GM12864 (cell line): Measurements from ENCODE around the gene GSG1L.

ENCODE experiments used
- DNase-seq: peaks from one replicate; pipeline ENCODE4 v3.0.0-alpha.2; 2011; ENCODE audit warnings: low read depth
- H3K4me3 ChIP-seq: 2 replicates; pipeline ENCODE4 v1.5.1; 2011; ENCODE audit warnings: mild to moderate bottlenecking, low read depth, low read length, control low read depth
- CTCF ChIP-seq: IDR thresholded peaks from 2 replicates; pipeline ENCODE4 v1.5.1; 2011; ENCODE audit warnings: low read depth, mild to moderate bottlenecking, moderate library complexity, low read length, control low read depth, inconsistent platforms; ENCODE audit errors: missing control alignments

GSG1L gene

GRCh38 chr16:27802664-27803439 lies 260.7 kb downstream of the GSG1L start:
- TF ChIP-seq CTCF: no peak
- no peak for DNase-seq

GRCh38 chr16:27801289-27801945 lies 262.1 kb downstream of the GSG1L start:
- DNase-seq: no peak
- H3K4me3 ChIP-seq: no peak overlapping the region
- TF ChIP-seq CTCF: no peak

More at GRCh38 chr16:27802664-27803439, 260.7 kb downstream of the GSG1L start:
- no peak overlapping the region for H3K4me3 ChIP-seq

GRCh38 chr16:27800817-27801216 lies 262.7 kb downstream of the GSG1L start:
- DNase-seq: no peak
- TF ChIP-seq CTCF: no peak
- H3K4me3 ChIP-seq: no peak overlapping the region

GRCh38 chr16:27799896-27800295 lies 263.6 kb downstream of the GSG1L start:
- H3K4me3 ChIP-seq: no peak overlapping the region
- TF ChIP-seq CTCF: no peak
- DNase-seq: no peak

GRCh38 chr16:27798241-27798640 lies 265.3 kb downstream of the GSG1L start:
- TF ChIP-seq CTCF: no peak
- no peak for DNase-seq
- H3K4me3 ChIP-seq: no peak overlapping the region

- no peak for TF ChIP-seq CTCF
- DNase-seq: no peak
- H3K4me3 ChIP-seq: no peak overlapping the region
Observed at GRCh38 chr16:27795992-27796614, 267.4 kb downstream of the GSG1L start.
